ENCODE measurements around the gene CCR7. TPM values are rescaled to one million over a fixed set of nuclear protein-coding genes. Genes with fewer than 3 reads are reported as not detected.

The CCR7 gene
- total and polyA plus RNA-seq, 9 donors: 0.18 to 2.5 (median 0.37) TPM; not detected in 2

DNA sequence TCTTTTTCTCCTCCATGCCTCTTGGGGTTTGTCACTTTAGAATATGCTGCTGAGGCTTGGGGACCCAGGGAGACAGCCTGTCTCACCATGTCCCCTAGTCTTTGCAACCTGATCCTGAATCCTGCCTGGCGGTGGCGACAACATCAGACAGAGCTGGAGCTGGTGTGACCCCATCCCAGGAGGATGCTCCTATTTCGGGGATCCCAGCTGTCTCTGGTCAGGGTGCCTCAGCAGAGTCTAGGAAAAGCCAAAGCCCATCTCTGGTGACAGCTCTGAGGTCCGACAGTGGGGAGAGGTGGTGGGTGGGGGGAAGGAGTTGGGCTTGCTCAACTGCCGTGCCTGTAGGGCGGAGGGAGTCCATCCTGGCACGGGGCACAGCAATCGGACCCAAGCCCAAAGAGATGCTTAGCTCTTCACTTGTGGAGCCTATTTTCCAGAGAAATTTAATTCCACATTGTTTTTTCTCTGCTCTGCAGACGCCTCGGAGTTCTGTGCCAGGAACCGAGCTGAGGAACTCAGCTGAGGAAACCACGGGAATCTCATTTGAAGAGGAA lies 53.5 kb downstream of the CCR7 start:
- Histone ChIP-seq H3K36me3 (no peaks in the 10 kb centered on the region), H3K4me3 (no peak overlapping the region), H3K27me3 (no peaks in the 10 kb centered on the region), H3K27ac (no peak overlapping the region), H3K9me3 (no peaks in the 10 kb centered on the region), H3K4me1 (ENCODE audit: insufficient read depth) (no peaks in the 10 kb centered on the region)
- TF ChIP-seq EP300 (IDR thresholded peaks at IDR 0.05): no peak
- DNase-seq: peak in 1 of 5 donors; percentile 20
- intact Hi-C loops (cut with DNase I): no loop called here
- 34 to 52% (median 51%) methylated on average over 12 of the region's 12 CpGs for WGBS, 3 donors

- no peaks in the 10 kb centered on the region for H3K36me3 ChIP-seq
- H3K4me1 ChIP-seq (ENCODE audit: insufficient read depth): no peaks in the 10 kb centered on the region
- DNase-seq: no peak
- no peak overlapping the region for H3K4me3 ChIP-seq
- TF ChIP-seq EP300 (IDR thresholded peaks at IDR 0.05) (no peak), POLR2A (IDR thresholded peaks at IDR 0.05) (no peak), CTCF (IDR thresholded peaks at IDR 0.05) (no peak)
- 90 to 96% (median 96%) methylated on average over 2 of the region's 2 CpGs for WGBS, 3 donors
- intact Hi-C loops (cut with DNase I): no loop called here
- no peaks in the 10 kb centered on the region for H3K9me3 ChIP-seq
- no peaks in the 10 kb centered on the region for H3K27me3 ChIP-seq
- no peak overlapping the region for H3K27ac ChIP-seq
Measured at GRCh38 chr17:40511136-40511535, 54.1 kb downstream of the CCR7 start.

DNA sequence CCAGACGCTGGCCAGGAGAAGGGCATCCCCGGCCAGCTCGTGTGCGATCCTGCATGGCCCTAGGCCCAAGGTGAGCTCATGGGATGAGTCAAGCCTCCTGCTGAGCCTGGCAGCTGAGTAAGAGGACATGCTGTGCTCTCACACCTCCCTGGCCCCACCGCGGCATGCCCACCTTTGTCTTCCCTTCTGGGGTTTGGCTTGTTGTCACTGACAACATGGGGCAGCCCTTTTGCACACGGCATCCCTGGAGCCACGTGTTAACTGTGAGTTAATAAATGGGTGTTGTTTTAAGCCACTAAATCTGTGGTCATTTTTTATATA lies 55.0 kb downstream of the CCR7 start:
- Histone ChIP-seq H3K27ac (no peak overlapping the region), H3K4me3 (no peak overlapping the region), H3K9me3 (no peaks in the 10 kb centered on the region), H3K36me3 (no peaks in the 10 kb centered on the region), H3K27me3 (no peaks in the 10 kb centered on the region), H3K4me1 (ENCODE audit: insufficient read depth) (no peaks in the 10 kb centered on the region)
- peak in 1 of 5 donors; percentile 33 for DNase-seq
- TF ChIP-seq CTCF (IDR thresholded peaks at IDR 0.05) (no peak), EP300 (IDR thresholded peaks at IDR 0.05) (no peak), POLR2A (IDR thresholded peaks at IDR 0.05) (no peak)
- intact Hi-C loops (cut with DNase I): no loop called here
- WGBS, 3 donors: 69 to 76% (median 70%) methylated on average over 8 of the region's 8 CpGs

DNA sequence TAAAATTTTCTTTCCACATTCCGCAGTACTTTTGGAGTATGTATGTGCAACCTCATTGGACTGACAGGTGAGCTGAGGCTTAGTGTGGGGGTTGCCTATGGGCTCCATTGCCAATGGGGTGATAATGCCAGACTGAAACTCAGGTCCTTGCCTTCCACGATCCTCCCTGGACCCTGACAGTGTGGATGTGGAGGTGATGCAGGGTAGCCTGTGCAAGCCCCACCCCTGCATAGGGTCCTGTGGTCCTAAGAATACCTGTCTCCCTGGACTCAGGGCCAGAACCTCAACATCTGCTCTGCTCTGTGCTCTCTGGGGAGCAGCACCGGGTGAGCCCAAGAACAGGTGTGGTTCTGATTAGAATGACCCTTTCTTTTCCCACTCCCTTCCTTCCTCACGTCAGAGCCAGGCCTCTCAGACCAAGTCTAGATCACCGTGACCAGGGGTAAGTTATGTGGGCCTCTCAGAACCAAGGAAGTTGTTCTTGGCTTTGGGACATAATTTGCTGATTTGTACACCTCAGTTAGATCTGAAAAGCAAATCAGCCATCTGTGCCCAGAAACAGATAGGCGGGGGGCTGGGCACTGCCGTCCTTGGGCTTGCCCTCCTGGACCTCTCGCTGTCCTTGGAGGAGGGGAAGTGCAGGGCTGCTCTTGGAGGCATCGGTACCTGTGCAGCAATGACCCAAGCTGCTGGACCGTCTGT lies 55.5 kb downstream of the CCR7 start:
- intact Hi-C loops (cut with DNase I): no loop called here
- no peaks in the 10 kb centered on the region for H3K9me3 ChIP-seq
- no peak overlapping the region for H3K27ac ChIP-seq
- no peak for TF ChIP-seq POLR2A (IDR thresholded peaks at IDR 0.05)
- TF ChIP-seq EP300 (IDR thresholded peaks at IDR 0.05): no peak
- TF ChIP-seq CTCF (IDR thresholded peaks at IDR 0.05): no peak
- H3K4me3 ChIP-seq: no peak overlapping the region
- no peaks in the 10 kb centered on the region for H3K27me3 ChIP-seq
- no peaks in the 10 kb centered on the region for H3K36me3 ChIP-seq
- WGBS, 3 donors: 76 to 80% (median 77%) methylated on average over 10 of the region's 10 CpGs
- DNase-seq: peak in 1 of 5 donors; percentile 17
- no peaks in the 10 kb centered on the region for H3K4me1 ChIP-seq (ENCODE audit: insufficient read depth)

DNA sequence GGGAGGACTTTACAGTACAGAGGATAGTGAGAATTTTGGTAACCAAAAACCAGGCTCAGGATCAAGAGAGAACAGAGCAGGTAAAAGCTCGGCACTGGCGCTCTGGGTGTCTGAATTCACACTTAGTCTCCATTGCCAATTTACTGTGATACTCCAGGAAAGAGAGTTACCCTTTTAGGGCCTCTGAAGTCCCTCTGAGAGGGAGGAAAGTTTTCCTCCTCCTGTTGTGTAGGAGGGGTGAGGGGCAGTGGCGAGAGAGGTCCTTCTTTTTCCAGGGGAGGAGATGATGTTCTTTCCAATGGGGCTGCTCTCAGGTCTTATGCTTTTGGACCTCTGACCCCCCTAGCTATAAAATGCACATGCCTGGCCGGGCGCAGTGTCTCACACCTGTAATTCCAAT lies 58.5 kb downstream of the CCR7 start:
- Histone ChIP-seq H3K4me1 (ENCODE audit: insufficient read depth) (no peaks in the 10 kb centered on the region), H3K4me3 (no peak overlapping the region), H3K36me3 (no peaks in the 10 kb centered on the region), H3K27me3 (no peaks in the 10 kb centered on the region), H3K27ac (no peak overlapping the region), H3K9me3 (no peaks in the 10 kb centered on the region)
- intact Hi-C loops (cut with DNase I): no loop called here
- no peak for TF ChIP-seq CTCF (IDR thresholded peaks at IDR 0.05)
- no peak for TF ChIP-seq EP300 (IDR thresholded peaks at IDR 0.05)
- no peak for TF ChIP-seq POLR2A (IDR thresholded peaks at IDR 0.05)
- WGBS, 3 donors: 71 to 79% (median 75%) methylated on average over 5 of the region's 5 CpGs
- DNase-seq: no peak

Data from ovary (tissue), 9 donors.